Naive B cell (primary cell): ENCODE results near the gene HEYL. TPM values are rescaled to one million over a fixed set of nuclear protein-coding genes. Genes with fewer than 3 reads are reported as not detected.

Source experiments
- ATAC-seq, 2 donors: fragments of 150-1000 bp; cut with Tn5 transposase; 2 replicates each; pipeline ENCODE4 v1.10.0; 2021; ENCODE audit warnings: low read depth in 2 of 2, mild to moderate bottlenecking in 2 of 2, moderate library complexity in 2 of 2
- DNase-seq: peaks from one replicate; pipeline ENCODE4 v3.0.0; 2022
- H3K27ac Mint-ChIP-seq, 6 donors: one replicate each; pipeline ENCODE4 v1.8.0; 2020 to 2022; ENCODE audit warnings: mild to moderate bottlenecking in 6 of 6, mixed read lengths in 6 of 6, moderate library complexity in 5 of 6, inconsistent platforms in 2 of 6
- H3K27me3 Mint-ChIP-seq, 3 donors: one replicate each; pipeline ENCODE4 v1.8.0; 2021 to 2022; ENCODE audit warnings: mixed read lengths in 3 of 3, mild to moderate bottlenecking in 1 of 3
- H3K36me3 Mint-ChIP-seq, 2 donors: one replicate each; pipeline ENCODE4 v1.8.0; 2020 to 2022; ENCODE audit warnings: mixed read lengths in 2 of 2, inconsistent platforms in 1 of 2, mild to moderate bottlenecking in 1 of 2
- H3K4me1 Mint-ChIP-seq, 3 donors: one replicate each; pipeline ENCODE4 v1.8.0; 2020 to 2022; ENCODE audit warnings: mixed read lengths in 3 of 3, inconsistent platforms in 1 of 3, mild to moderate bottlenecking in 1 of 3, moderate library complexity in 1 of 3
- H3K4me3 Mint-ChIP-seq, 8 donors: one replicate each; pipeline ENCODE4 v1.8.0; 2020 to 2022; ENCODE audit warnings: mild to moderate bottlenecking in 8 of 8, mixed read lengths in 8 of 8, moderate library complexity in 8 of 8, inconsistent platforms in 2 of 8
- H3K9me3 Mint-ChIP-seq, 7 donors: one replicate each; pipeline ENCODE4 v1.8.0; 2020 to 2022; ENCODE audit warnings: mixed read lengths in 7 of 7, mild to moderate bottlenecking in 5 of 7, inconsistent platforms in 2 of 7, moderate library complexity in 1 of 7
- polyA plus RNA-seq, 6 donors: library from polyadenylated mRNA; unstranded; fragments of 300-500 nt; fragmentation: Illumina TruSeq; gene quantifications; one replicate each; pipeline ENCODE4 v1.2.3, GENCODE V29; 2021; ENCODE audit warnings: low read depth in 6 of 6

The HEYL gene
- polyA plus RNA-seq, 6 donors from 2014 or later, result not detected

- Mint-ChIP-seq H3K4me1 (no peaks in the 10 kb centered on the region), H3K36me3 (no peaks in the 10 kb centered on the region), H3K27ac (peak overlapping the region in 1 of 6 donors; percentile 10), H3K9me3 (peaks cover 0 to 2% (median 0%) of the 10 kb centered on the region in 7 donors), H3K4me3 (no peak overlapping the region), H3K27me3 (peaks cover 22 to 42% (median 35%) of the 10 kb centered on the region in 3 donors)
- DNase-seq (no peak), ATAC-seq (no peak)
Observed at GRCh38 chr1:39631361-39632322, 7.8 kb downstream of the HEYL start.

- Mint-ChIP-seq H3K36me3 (no peaks in the 10 kb centered on the region), H3K27me3 (peaks cover 16 to 29% (median 26%) of the 10 kb centered on the region in 3 donors), H3K9me3 (peaks cover 0 to 2% (median 0%) of the 10 kb centered on the region in 7 donors)
Observed at GRCh38 chr1:39628807-39629350, 10.6 kb downstream of the HEYL start.

GRCh38 chr1:39626646-39627045 is 12.8 kb downstream of the HEYL start:
- no peaks in the 10 kb centered on the region for H3K4me1 Mint-ChIP-seq
- H3K36me3 Mint-ChIP-seq, result no peaks in the 10 kb centered on the region
- H3K4me3 Mint-ChIP-seq, result no peak overlapping the region
- ATAC-seq, result no peak
- no peaks in the 10 kb centered on the region for H3K9me3 Mint-ChIP-seq
- H3K27ac Mint-ChIP-seq, result peak overlapping the region in 2 of 6 donors; percentile 9 to 18
- no peak for DNase-seq
- peaks cover 20 to 37% (median 25%) of the 10 kb centered on the region in 3 donors for H3K27me3 Mint-ChIP-seq

More at GRCh38 chr1:39628807-39629350, 10.6 kb downstream of the HEYL start:
- DNase-seq, result no peak
- Mint-ChIP-seq H3K4me3 (no peak overlapping the region), H3K27ac (peak overlapping the region in 1 of 6 donors; percentile 73), H3K4me1 (no peaks in the 10 kb centered on the region)
- no peak for ATAC-seq

- no peaks in the 10 kb centered on the region for H3K4me1 Mint-ChIP-seq
- no peak overlapping the region for H3K27ac Mint-ChIP-seq
- no peak overlapping the region for H3K4me3 Mint-ChIP-seq
- no peak for ATAC-seq
- DNase-seq, result no peak
- H3K9me3 Mint-ChIP-seq, result no peaks in the 10 kb centered on the region
- H3K27me3 Mint-ChIP-seq, result peaks cover 23 to 36% (median 25%) of the 10 kb centered on the region in 3 donors
- H3K36me3 Mint-ChIP-seq, result no peaks in the 10 kb centered on the region
Observed at GRCh38 chr1:39625462-39626273, 13.8 kb downstream of the HEYL start.

GRCh38 chr1:39625009-39625408 is 14.4 kb downstream of the HEYL start:
- ATAC-seq (no peak), DNase-seq (no peak)
- Mint-ChIP-seq H3K36me3 (no peaks in the 10 kb centered on the region), H3K27me3 (peaks cover 25 to 30% (median 25%) of the 10 kb centered on the region in 3 donors), H3K27ac (no peak overlapping the region), H3K4me3 (no peak overlapping the region), H3K4me1 (no peaks in the 10 kb centered on the region), H3K9me3 (no peaks in the 10 kb centered on the region)

- H3K36me3 Mint-ChIP-seq, result no peaks in the 10 kb centered on the region
- H3K27me3 Mint-ChIP-seq, result peaks cover 21 to 38% (median 25%) of the 10 kb centered on the region in 3 donors
- H3K4me1 Mint-ChIP-seq, result no peaks in the 10 kb centered on the region
- no peak for DNase-seq
- H3K4me3 Mint-ChIP-seq, result no peak overlapping the region
- ATAC-seq, result no peak
- no peak overlapping the region for H3K27ac Mint-ChIP-seq
- H3K9me3 Mint-ChIP-seq, result no peaks in the 10 kb centered on the region
Observed at GRCh38 chr1:39623053-39623452, 16.4 kb downstream of the HEYL start.

GRCh38 chr1:39622427-39622826 is 17.0 kb downstream of the HEYL start:
- no peak for ATAC-seq
- Mint-ChIP-seq H3K9me3 (no peaks in the 10 kb centered on the region), H3K4me1 (no peaks in the 10 kb centered on the region), H3K36me3 (no peaks in the 10 kb centered on the region), H3K27ac (no peak overlapping the region), H3K4me3 (no peak overlapping the region), H3K27me3 (peaks cover 28 to 42% (median 28%) of the 10 kb centered on the region in 3 donors)
- no peak for DNase-seq

GRCh38 chr1:39620659-39621165 is 18.7 kb downstream of the HEYL start:
- ATAC-seq (no peak), DNase-seq (no peak)
- Mint-ChIP-seq H3K27ac (no peak overlapping the region), H3K9me3 (no peaks in the 10 kb centered on the region), H3K4me3 (no peak overlapping the region), H3K27me3 (peaks cover 31 to 54% (median 33%) of the 10 kb centered on the region in 3 donors), H3K4me1 (no peaks in the 10 kb centered on the region), H3K36me3 (no peaks in the 10 kb centered on the region)

- DNase-seq (no peak), ATAC-seq (no peak)
- H3K4me1 Mint-ChIP-seq, result no peaks in the 10 kb centered on the region
Observed at GRCh38 chr1:39617488-39618049, 21.9 kb downstream of the HEYL start.

GRCh38 chr1:39615086-39615673 is 24.3 kb downstream of the HEYL start:
- DNase-seq, result no peak
- no peak for ATAC-seq
- Mint-ChIP-seq H3K27me3 (peaks cover 19 to 25% (median 20%) of the 10 kb centered on the region in 3 donors), H3K36me3 (no peaks in the 10 kb centered on the region), H3K4me3 (no peak overlapping the region), H3K9me3 (no peaks in the 10 kb centered on the region), H3K4me1 (no peaks in the 10 kb centered on the region), H3K27ac (no peak overlapping the region)

More at GRCh38 chr1:39617488-39618049, 21.9 kb downstream of the HEYL start:
- peaks cover 20 to 26% (median 24%) of the 10 kb centered on the region in 3 donors for H3K27me3 Mint-ChIP-seq
- H3K27ac Mint-ChIP-seq, result no peak overlapping the region
- no peaks in the 10 kb centered on the region for H3K9me3 Mint-ChIP-seq
- no peaks in the 10 kb centered on the region for H3K36me3 Mint-ChIP-seq
- H3K4me3 Mint-ChIP-seq, result no peak overlapping the region

- H3K27me3 Mint-ChIP-seq, result peaks cover 19 to 25% (median 24%) of the 10 kb centered on the region in 3 donors
Observed at GRCh38 chr1:39614488-39614887, 25.0 kb downstream of the HEYL start.

GRCh38 chr1:39613250-39613649 is 26.2 kb downstream of the HEYL start:
- no peak for ATAC-seq
- H3K27me3 Mint-ChIP-seq, result peaks cover 17 to 27% (median 19%) of the 10 kb centered on the region in 3 donors
- H3K4me3 Mint-ChIP-seq, result no peak overlapping the region
- H3K4me1 Mint-ChIP-seq, result peaks cover 4 to 5% (median 5%) of the 10 kb centered on the region in 3 donors
- H3K27ac Mint-ChIP-seq, result peak overlapping the region in 1 of 6 donors; percentile 21
- peaks cover 0 to 2% (median 0%) of the 10 kb centered on the region in 7 donors for H3K9me3 Mint-ChIP-seq
- no peak for DNase-seq
- H3K36me3 Mint-ChIP-seq, result no peaks in the 10 kb centered on the region

More at GRCh38 chr1:39614488-39614887, 25.0 kb downstream of the HEYL start:
- Mint-ChIP-seq H3K36me3 (no peaks in the 10 kb centered on the region), H3K4me1 (peaks cover under 1 to 3% (median 3%) of the 10 kb centered on the region in 3 donors), H3K9me3 (no peaks in the 10 kb centered on the region), H3K4me3 (no peak overlapping the region), H3K27ac (no peak overlapping the region)
- ATAC-seq (no peak), DNase-seq (no peak)
